SK-N-SH treated with all-trans-retinoic acid at 6 μM for 48 hours (cell line): ENCODE results near the gene KCTD3.

Experiments
- ATAC-seq: fragments of 200-7000 bp; cut with Tn5 transposase; 3 replicates; pipeline ENCODE4 v1.9.1; 2020; ENCODE audit warnings: mild to moderate bottlenecking, moderate library complexity
- ARNTL ChIP-seq: fragments of 450-650 bp; formaldehyde crosslinking; IDR thresholded peaks from 2 replicates; pipeline ENCODE4 v1.5.0; 2020; ENCODE audit warnings: low read depth, mild to moderate bottlenecking, moderate library complexity, borderline replicate concordance
- BACH2 ChIP-seq: fragments of 250-450 bp; sonication (Bioruptor Pico); IDR thresholded peaks from 2 replicates; pipeline ENCODE4 v1.9.0; 2021; ENCODE audit warnings: mild to moderate bottlenecking, borderline replicate concordance
- CSDC2 ChIP-seq: fragments of 250-450 bp; sonication (Bioruptor Pico); IDR thresholded peaks from 2 replicates; pipeline ENCODE4 v1.5.0; 2020; ENCODE audit warnings: mild to moderate bottlenecking, moderate library complexity
- GLIS3 ChIP-seq: fragments of 250-450 bp; sonication (Bioruptor Pico); IDR thresholded peaks from 2 replicates; pipeline ENCODE4 v1.5.0; 2020; ENCODE audit warnings: mild to moderate bottlenecking, moderate library complexity
- ISL1 ChIP-seq: fragments of 250-450 bp; sonication (Bioruptor Pico); IDR thresholded peaks from 2 replicates; pipeline ENCODE4 v2.1.2; 2022; ENCODE audit warnings: mild to moderate bottlenecking, moderate library complexity
- OSR1 ChIP-seq: fragments of 250-450 bp; sonication (Bioruptor Pico); IDR thresholded peaks from 2 replicates; pipeline ENCODE4 v1.8.0; 2022; ENCODE audit warnings: moderate library complexity, mild to moderate bottlenecking, inconsistent platforms
- PPARA ChIP-seq: fragments of 250-450 bp; sonication (Bioruptor Pico); IDR thresholded peaks from 2 replicates; pipeline ENCODE4 v1.5.0; 2020; ENCODE audit warnings: mild to moderate bottlenecking, borderline replicate concordance
- RARB ChIP-seq: fragments of 250-450 bp; sonication (Bioruptor Pico); IDR thresholded peaks from 2 replicates; pipeline ENCODE4 v1.8.0; 2021; ENCODE audit warnings: mild to moderate bottlenecking, moderate library complexity
- SNAI2 ChIP-seq: fragments of 250-450 bp; sonication (Bioruptor Pico); IDR thresholded peaks from 2 replicates; pipeline ENCODE4 v1.5.0; 2020; ENCODE audit warnings: mild to moderate bottlenecking, moderate library complexity
- TOX ChIP-seq: fragments of 250-450 bp; sonication (Bioruptor Pico); IDR thresholded peaks from 2 replicates; pipeline ENCODE4 v1.8.0; 2021; ENCODE audit warnings: mild to moderate bottlenecking, moderate library complexity, borderline replicate concordance
- ZC3H10 ChIP-seq: fragments of 250-450 bp; sonication (Bioruptor Pico); IDR thresholded peaks from 2 replicates; pipeline ENCODE4 v1.5.1; 2021; ENCODE audit warnings: mild to moderate bottlenecking, moderate library complexity
- ZFP3 ChIP-seq: fragments of 250-450 bp; sonication (Bioruptor Pico); IDR thresholded peaks from 2 replicates; pipeline ENCODE4 v1.5.0; 2020; ENCODE audit warnings: mild to moderate bottlenecking, moderate library complexity
- ZFP30 ChIP-seq: fragments of 450-650 bp; formaldehyde crosslinking; IDR thresholded peaks from 2 replicates; pipeline ENCODE4 v1.5.0; 2022; ENCODE audit warnings: mild to moderate bottlenecking, moderate library complexity
- ZNF565 ChIP-seq: fragments of 450-650 bp; formaldehyde crosslinking; conservative IDR thresholded peaks from 2 replicates; pipeline ENCODE4 v1.5.0; 2020; ENCODE audit warnings: low read depth, mild to moderate bottlenecking, moderate library complexity
- ZNF70 ChIP-seq: fragments of 450-650 bp; formaldehyde crosslinking; IDR thresholded peaks from 2 replicates; pipeline ENCODE4 v1.5.0; 2020; ENCODE audit warnings: mild to moderate bottlenecking, moderate library complexity
- ZNF8 ChIP-seq: fragments of 450-650 bp; formaldehyde crosslinking; IDR thresholded peaks from 2 replicates; pipeline ENCODE4 v1.5.0; 2020; ENCODE audit warnings: mild to moderate bottlenecking, moderate library complexity
- TF ChIP-seq, protein P1 (sequence below): fragments of 250-450 bp; sonication (Bioruptor Pico); IDR thresholded peaks from 2 replicates; pipeline ENCODE4 v1.8.0; 2021; ENCODE audit warnings: low read depth, mild to moderate bottlenecking, moderate library complexity, borderline replicate concordance
- TF ChIP-seq, protein P2 (sequence below): fragments of 250-450 bp; sonication (Bioruptor Pico); IDR thresholded peaks from 2 replicates; pipeline ENCODE4 v1.5.0; 2020; ENCODE audit warnings: mild to moderate bottlenecking, moderate library complexity

The KCTD3 gene

DNA sequence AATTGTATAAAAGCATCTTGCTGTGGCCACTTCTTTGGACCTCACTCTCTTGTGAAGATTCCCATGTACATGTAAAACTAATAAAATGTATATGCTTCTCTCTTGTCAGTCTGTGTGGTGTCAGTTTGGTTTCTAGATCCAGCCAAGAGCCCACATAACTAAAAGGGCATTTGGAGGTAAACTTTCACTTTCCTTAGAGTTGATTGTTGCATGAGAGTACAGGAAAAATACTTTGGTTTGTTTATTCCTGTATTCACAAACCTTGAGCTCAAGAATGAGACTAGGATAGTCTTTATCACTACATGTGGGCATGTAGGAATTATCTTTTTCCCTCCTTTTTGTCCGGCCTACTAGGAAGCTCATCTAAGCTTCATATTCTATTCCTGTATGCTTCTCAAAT lies 50.9 kb downstream of the KCTD3 start:
- no peak for ATAC-seq
- TF ChIP-seq ISL1 (CRISPR knock-in tag) (no peak), ARNTL (CRISPR knock-in tag) (no peak), ZC3H10 (CRISPR knock-in tag) (no peak), PPARA (CRISPR knock-in tag) (no peak), CSDC2 (CRISPR knock-in tag) (no peak), ZNF8 (CRISPR knock-in tag) (no peak)

DNA sequence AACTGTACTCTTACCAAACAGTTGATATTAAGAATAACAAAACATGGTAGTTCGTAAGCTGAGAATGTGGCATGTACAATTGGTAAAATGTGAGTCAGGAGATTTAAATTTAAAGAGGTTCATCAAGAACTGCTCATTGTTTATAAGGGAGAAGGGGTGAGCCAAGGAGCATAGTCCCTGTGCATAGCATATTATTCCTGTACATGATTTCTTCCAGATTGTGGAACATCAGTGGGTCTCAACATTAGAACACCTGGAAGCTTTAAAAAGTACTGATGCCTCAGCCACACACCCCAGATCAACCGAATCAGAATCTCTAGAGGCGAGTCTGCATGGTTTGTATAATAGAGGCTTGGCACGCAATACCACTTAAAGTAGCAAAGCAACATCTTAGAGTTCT lies 56.1 kb downstream of the KCTD3 start:
- ATAC-seq, result no peak

DNA sequence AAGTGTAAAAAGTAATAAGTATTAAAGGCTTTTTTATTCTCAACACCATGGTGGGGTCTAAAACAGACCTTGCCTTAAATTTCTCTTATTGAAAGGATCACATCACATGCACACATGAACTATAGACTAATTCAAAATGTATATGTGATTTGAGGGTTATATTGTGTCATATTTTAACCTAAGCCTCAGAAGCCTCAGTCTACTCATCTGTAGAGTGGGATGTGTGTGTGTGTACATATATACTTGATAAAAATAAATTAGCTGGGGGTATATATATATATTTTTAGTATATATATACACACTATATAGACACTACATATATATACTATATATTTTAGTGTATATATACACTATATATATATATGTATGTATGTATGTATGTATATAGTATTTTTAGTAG lies 58.8 kb downstream of the KCTD3 start:
- no peak for ATAC-seq
- TF ChIP-seq ZFP30 (CRISPR knock-in tag) (no peak), BACH2 (CRISPR knock-in tag) (no peak), SNAI2 (no peak), OSR1 (CRISPR knock-in tag) (no peak), CSDC2 (CRISPR knock-in tag) (no peak), ARNTL (CRISPR knock-in tag) (no peak), TOX (CRISPR knock-in tag) (no peak), GLIS3 (CRISPR knock-in tag) (no peak), ISL1 (CRISPR knock-in tag) (no peak), ZNF565 (no peak), PPARA (CRISPR knock-in tag) (no peak), ZNF8 (CRISPR knock-in tag) (no peak), ZC3H10 (CRISPR knock-in tag) (no peak), RARB (no peak)
- TF ChIP-seq, protein P1, sequence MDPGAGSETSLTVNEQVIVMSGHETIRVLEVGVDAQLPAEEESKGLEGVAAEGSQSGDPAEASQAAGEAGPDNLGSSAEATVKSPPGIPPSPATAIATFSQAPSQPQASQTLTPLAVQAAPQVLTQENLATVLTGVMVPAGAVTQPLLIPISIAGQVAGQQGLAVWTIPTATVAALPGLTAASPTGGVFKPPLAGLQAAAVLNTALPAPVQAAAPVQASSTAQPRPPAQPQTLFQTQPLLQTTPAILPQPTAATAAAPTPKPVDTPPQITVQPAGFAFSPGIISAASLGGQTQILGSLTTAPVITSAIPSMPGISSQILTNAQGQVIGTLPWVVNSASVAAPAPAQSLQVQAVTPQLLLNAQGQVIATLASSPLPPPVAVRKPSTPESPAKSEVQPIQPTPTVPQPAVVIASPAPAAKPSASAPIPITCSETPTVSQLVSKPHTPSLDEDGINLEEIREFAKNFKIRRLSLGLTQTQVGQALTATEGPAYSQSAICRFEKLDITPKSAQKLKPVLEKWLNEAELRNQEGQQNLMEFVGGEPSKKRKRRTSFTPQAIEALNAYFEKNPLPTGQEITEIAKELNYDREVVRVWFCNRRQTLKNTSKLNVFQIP (CRISPR knock-in tag), result no peak
- TF ChIP-seq, protein P2, sequence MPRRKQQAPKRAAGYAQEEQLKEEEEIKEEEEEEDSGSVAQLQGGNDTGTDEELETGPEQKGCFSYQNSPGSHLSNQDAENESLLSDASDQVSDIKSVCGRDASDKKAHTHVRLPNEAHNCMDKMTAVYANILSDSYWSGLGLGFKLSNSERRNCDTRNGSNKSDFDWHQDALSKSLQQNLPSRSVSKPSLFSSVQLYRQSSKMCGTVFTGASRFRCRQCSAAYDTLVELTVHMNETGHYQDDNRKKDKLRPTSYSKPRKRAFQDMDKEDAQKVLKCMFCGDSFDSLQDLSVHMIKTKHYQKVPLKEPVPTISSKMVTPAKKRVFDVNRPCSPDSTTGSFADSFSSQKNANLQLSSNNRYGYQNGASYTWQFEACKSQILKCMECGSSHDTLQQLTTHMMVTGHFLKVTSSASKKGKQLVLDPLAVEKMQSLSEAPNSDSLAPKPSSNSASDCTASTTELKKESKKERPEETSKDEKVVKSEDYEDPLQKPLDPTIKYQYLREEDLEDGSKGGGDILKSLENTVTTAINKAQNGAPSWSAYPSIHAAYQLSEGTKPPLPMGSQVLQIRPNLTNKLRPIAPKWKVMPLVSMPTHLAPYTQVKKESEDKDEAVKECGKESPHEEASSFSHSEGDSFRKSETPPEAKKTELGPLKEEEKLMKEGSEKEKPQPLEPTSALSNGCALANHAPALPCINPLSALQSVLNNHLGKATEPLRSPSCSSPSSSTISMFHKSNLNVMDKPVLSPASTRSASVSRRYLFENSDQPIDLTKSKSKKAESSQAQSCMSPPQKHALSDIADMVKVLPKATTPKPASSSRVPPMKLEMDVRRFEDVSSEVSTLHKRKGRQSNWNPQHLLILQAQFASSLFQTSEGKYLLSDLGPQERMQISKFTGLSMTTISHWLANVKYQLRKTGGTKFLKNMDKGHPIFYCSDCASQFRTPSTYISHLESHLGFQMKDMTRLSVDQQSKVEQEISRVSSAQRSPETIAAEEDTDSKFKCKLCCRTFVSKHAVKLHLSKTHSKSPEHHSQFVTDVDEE (CRISPR knock-in tag), result no peak

More for the DNA sequence above, 56.1 kb downstream of the KCTD3 start:
- no peak for TF ChIP-seq PPARA (CRISPR knock-in tag)
- no peak for TF ChIP-seq ZFP3
- TF ChIP-seq, all 23 proteins: peak for 0

DNA sequence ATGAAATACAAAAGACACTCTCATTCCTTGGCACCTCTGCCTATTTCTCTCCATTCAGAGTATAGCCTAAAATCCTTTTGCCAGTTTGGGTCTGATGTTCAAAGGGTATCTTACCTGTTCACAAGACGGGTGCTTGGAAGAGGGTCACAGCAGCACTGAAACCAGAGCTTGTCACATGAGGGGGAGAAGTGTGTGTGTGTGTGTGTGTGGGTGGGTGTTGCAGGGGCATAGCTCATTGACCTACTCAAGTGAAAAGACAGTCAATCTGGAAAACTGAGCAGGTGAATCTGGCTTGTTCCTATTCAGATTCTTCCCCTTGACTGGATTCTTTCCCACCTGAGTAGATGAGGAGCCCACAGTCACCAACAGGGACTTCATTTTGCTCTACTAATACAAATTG lies 63.9 kb downstream of the KCTD3 start:
- TF ChIP-seq TOX (CRISPR knock-in tag), result 0 out of 2 replicates have a peak, but pooled peaks have one; percentile 17
- TF ChIP-seq RARB, result no peak
- ATAC-seq, result no peak

DNA sequence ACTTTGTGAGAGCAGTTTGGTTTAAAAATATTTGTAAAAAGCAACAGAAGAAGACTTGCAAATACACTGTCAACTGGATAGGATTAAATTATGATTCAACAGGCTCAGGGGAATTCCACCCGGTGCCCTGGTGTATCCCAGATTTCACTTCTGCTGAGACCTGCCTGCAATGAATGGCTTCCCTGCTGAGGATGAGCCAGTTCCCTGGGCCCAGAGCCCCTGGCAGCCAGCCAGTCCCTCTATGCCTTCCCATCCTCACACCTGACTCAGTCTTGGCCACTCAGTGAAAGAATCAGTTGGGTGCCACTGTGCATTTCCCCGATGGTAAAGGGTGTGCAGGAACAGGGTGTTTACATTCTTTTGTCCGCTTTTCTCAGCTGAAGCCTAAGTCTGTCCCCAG lies 64.4 kb downstream of the KCTD3 start:
- peak; percentile 65 for ATAC-seq
- TF ChIP-seq OSR1 (CRISPR knock-in tag) (no peak), SNAI2 (no peak), RARB (no peak), ARNTL (CRISPR knock-in tag) (no peak), ZNF70 (CRISPR knock-in tag) (no peak)
- TF ChIP-seq, protein P1 (CRISPR knock-in tag), result no peak

DNA sequence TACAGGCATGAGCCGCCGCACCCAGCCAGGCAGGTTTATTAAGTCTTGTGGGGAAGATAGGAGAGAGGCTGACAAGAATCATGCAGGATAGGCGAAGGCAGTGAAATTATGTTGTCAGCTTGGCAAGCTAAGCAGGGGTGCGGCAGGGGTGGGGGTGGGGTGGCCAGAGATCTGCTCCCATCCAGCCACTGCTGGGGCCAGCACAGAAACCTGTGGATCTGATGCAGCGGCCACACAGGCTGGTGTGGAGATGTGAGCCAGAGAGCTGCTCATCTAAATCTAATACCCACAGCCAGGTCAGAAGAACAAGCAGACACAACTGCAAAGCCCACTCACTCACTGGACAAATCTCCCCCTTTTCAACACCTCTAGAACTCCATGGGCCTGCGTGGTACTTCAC lies 68.7 kb downstream of the KCTD3 start:
- ATAC-seq, result no peak
- TF ChIP-seq PPARA (CRISPR knock-in tag), result no peak
